A549 (cell line): ENCODE measurements around the gene KRT36. TPM values are rescaled to one million over a fixed set of nuclear protein-coding genes. Genes with fewer than 3 reads are reported as not detected.

ENCODE experiments used
- ATAC-seq, 2 experiments: fragments of 200-7000 bp in 1 of 2; fragments of >200 bp in 1 of 2; cut with Nextera tagmentation in 1 of 2; cut with Tn5 transposase in 1 of 2; 3 replicates each; pipeline versions ENCODE4 v1.8.0 to v1.9.1; 2018 to 2020; ENCODE audit warnings: mild to moderate bottlenecking in 1 of 2, moderate library complexity in 1 of 2
- CTCF ChIA-PET: fragments of 300-600 bp; sonication (Branson Sonifier 250); formaldehyde crosslinking; extraction: SDS; loops from one replicate; lab custom pipeline; 2021; ENCODE audit warnings: antibody characterized with exemption, inconsistent platforms; lab: Yijun Ruan, JAX
- POLR2A ChIA-PET: fragments of 350-600 bp; formaldehyde crosslinking; extraction: SDS; loops from one replicate; lab custom pipeline; 2021; ENCODE audit warnings: antibody characterized with exemption, inconsistent platforms; lab: Yijun Ruan, JAX
- DNase-seq, 2 experiments: peaks; one replicate each; pipeline versions ENCODE4 v3.0.0 to v3.0.0-alpha.2; 2011 to 2016; ENCODE audit warnings: low read depth in 1 of 2, low spot score in 1 of 2
- FAIRE-seq: peaks from 2 replicates; lab custom pipeline; 2011; peaks lifted over from hg19 to GRCh38; lab: Jason Lieb, UNC
- H3K27ac ChIP-seq, 2 experiments: fragments of >200 bp; sonication (Bioruptor Twin); formaldehyde crosslinking; 3 replicates each; pipeline ENCODE4 v1.5.1; 2016 to 2017
- H3K4me1 ChIP-seq: fragments of >200 bp; sonication (Bioruptor Twin); formaldehyde crosslinking; 3 replicates; pipeline ENCODE4 v1.6.1; 2016
- H3K4me2 ChIP-seq: fragments of >200 bp; sonication (Bioruptor Twin); formaldehyde crosslinking; 3 replicates; pipeline ENCODE4 v1.6.1; 2016
- H3K4me3 ChIP-seq: fragments of >200 bp; sonication (Bioruptor Twin); formaldehyde crosslinking; 3 replicates; pipeline ENCODE4 v1.5.1; 2016
- H3K9me3 ChIP-seq: fragments of >200 bp; sonication (Bioruptor Twin); formaldehyde crosslinking; 3 replicates; pipeline ENCODE4 v1.6.1; 2016
- BHLHE40 ChIP-seq: IDR thresholded peaks from 2 replicates; pipeline ENCODE4 v1.6.1; 2012; ENCODE audit warnings: low read depth, low read length, inconsistent platforms
- CBX8 ChIP-seq: fragments of 200-600 bp; sonication (generic); IDR thresholded peaks from 2 replicates; pipeline ENCODE4 v1.6.1; 2016
- CHD2 ChIP-seq: fragments of 150-350 bp; IDR thresholded peaks from 2 replicates; pipeline ENCODE4 v1.6.1; 2014; ENCODE audit warnings: low read length; ENCODE audit not compliant: partially characterized antibody
- CHD4 ChIP-seq: fragments of 200-600 bp; sonication (generic); IDR thresholded peaks from 2 replicates; pipeline ENCODE4 v1.6.1; 2016; ENCODE audit warnings: antibody characterized with exemption, mild to moderate bottlenecking, borderline replicate concordance
- EHMT2 ChIP-seq: fragments of 200-600 bp; sonication (generic); IDR thresholded peaks from 2 replicates; pipeline ENCODE4 v1.6.1; 2016; ENCODE audit warnings: antibody characterized with exemption, low read depth, mild to moderate bottlenecking, moderate library complexity
- EP300 ChIP-seq, 2 experiments: fragments of >200 bp; sonication (Bioruptor Twin); formaldehyde crosslinking; IDR thresholded peaks; 2 replicates in 1 of 2; 3 replicates in 1 of 2; pipeline ENCODE4 v1.6.1; 2016 to 2017
- FOSB ChIP-seq: fragments of 250-450 bp; sonication (Bioruptor Pico); IDR thresholded peaks from 2 replicates; pipeline ENCODE4 v1.5.0; 2020; ENCODE audit warnings: mild to moderate bottlenecking, moderate library complexity
- FOSL2 ChIP-seq, 2 experiments: fragments of 450-650 bp in 1 of 2; fragments of >200 bp in 1 of 2; sonication (Bioruptor Twin) in 1 of 2; formaldehyde crosslinking; IDR thresholded peaks; 2 replicates each; pipeline versions ENCODE4 v1.5.0 to v1.6.1; 2016 to 2020; ENCODE audit warnings: mild to moderate bottlenecking in 1 of 2, moderate library complexity in 1 of 2
- HEYL ChIP-seq: fragments of 250-450 bp; sonication (Bioruptor Pico); IDR thresholded peaks from 2 replicates; pipeline ENCODE4 v1.8.0; 2021; ENCODE audit warnings: mild to moderate bottlenecking, moderate library complexity
- HOXA7 ChIP-seq: fragments of 250-450 bp; sonication (Bioruptor Pico); IDR thresholded peaks from 2 replicates; pipeline ENCODE4 v1.5.0; 2020; ENCODE audit warnings: mild to moderate bottlenecking, moderate library complexity
- HOXB13 ChIP-seq: fragments of 250-450 bp; sonication (Bioruptor Pico); IDR thresholded peaks from 2 replicates; pipeline ENCODE4 v1.5.0; 2020; ENCODE audit warnings: low read depth, mild to moderate bottlenecking, moderate library complexity
- HOXB5 ChIP-seq: fragments of 250-450 bp; sonication (Bioruptor Pico); IDR thresholded peaks from 2 replicates; pipeline ENCODE4 v1.5.0; 2020; ENCODE audit warnings: mild to moderate bottlenecking, moderate library complexity
- JUNB ChIP-seq: fragments of >200 bp; sonication (Bioruptor Twin); formaldehyde crosslinking; IDR thresholded peaks from 2 replicates; pipeline ENCODE4 v1.6.1; 2016
- KDM5A ChIP-seq: fragments of 200-600 bp; sonication (generic); IDR thresholded peaks from 2 replicates; pipeline ENCODE4 v1.6.1; 2016; ENCODE audit warnings: antibody characterized with exemption, mild to moderate bottlenecking
- MAFK ChIP-seq: fragments of 450-650 bp; IDR thresholded peaks from 2 replicates; pipeline ENCODE4 v1.6.1; 2014; ENCODE audit not compliant: partially characterized antibody
- NPAS2 ChIP-seq: fragments of 250-450 bp; sonication (Bioruptor Pico); IDR thresholded peaks from 2 replicates; pipeline ENCODE4 v1.8.0; 2022; ENCODE audit warnings: mild to moderate bottlenecking, moderate library complexity, borderline replicate concordance
- PHF8 ChIP-seq: fragments of 200-600 bp; sonication (generic); IDR thresholded peaks from 2 replicates; pipeline ENCODE4 v1.6.1; 2016; ENCODE audit warnings: low read depth, mild to moderate bottlenecking, antibody characterized with exemption, moderate library complexity, borderline replicate concordance
- POLR2AphosphoS2 ChIP-seq: conservative IDR thresholded peaks from 2 replicates; pipeline ENCODE4 v1.6.1; 2012; ENCODE audit warnings: low read length, improper control_type of control experiment, inconsistent platforms
- RARB ChIP-seq: fragments of 250-450 bp; sonication (Bioruptor Pico); IDR thresholded peaks from 2 replicates; pipeline ENCODE4 v1.8.0; 2021; ENCODE audit warnings: mild to moderate bottlenecking, moderate library complexity
- RCOR1 ChIP-seq: fragments of 150-350 bp; IDR thresholded peaks from 2 replicates; pipeline ENCODE4 v1.6.1; 2014; ENCODE audit warnings: antibody characterized with exemption, low read length, low read depth
- RNF2 ChIP-seq: fragments of 200-600 bp; sonication (generic); IDR thresholded peaks from 2 replicates; pipeline ENCODE4 v1.6.1; 2016; ENCODE audit warnings: low read depth, mild to moderate bottlenecking, antibody characterized with exemption, moderate library complexity, borderline replicate concordance
- TFCP2L1 ChIP-seq: fragments of 250-450 bp; sonication (Bioruptor Pico); IDR thresholded peaks from 2 replicates; pipeline ENCODE4 v1.5.0; 2021; ENCODE audit warnings: mild to moderate bottlenecking
- TP53 ChIP-seq: fragments of 250-450 bp; sonication (Bioruptor Pico); IDR thresholded peaks from 2 replicates; pipeline ENCODE4 v1.5.0; 2021; ENCODE audit warnings: mild to moderate bottlenecking, moderate library complexity
- ZC3H11A ChIP-seq: fragments of 450-650 bp; IDR thresholded peaks from 2 replicates; pipeline ENCODE4 v1.6.1; 2014; ENCODE audit warnings: antibody characterized with exemption, mild to moderate bottlenecking
- ZFP36 ChIP-seq: fragments of 450-650 bp; IDR thresholded peaks from 2 replicates; pipeline ENCODE4 v1.6.1; 2014; ENCODE audit warnings: borderline replicate concordance; ENCODE audit not compliant: partially characterized antibody
- WGBS: methylation state at CpG from one replicate; pipeline ENCODE4 v1.1.6; 2017; ENCODE audit errors: missing lambda C conversion rate; 5-methylcytosine and 5-hydroxymethylcytosine counted together
- polyA plus RNA-seq, 4 experiments: library from polyadenylated mRNA; depleted of rRNA in 3 of 4; stranded (reverse); fragments of >200 nt; fragmentation: RNase III in 1 of 4; extraction: RNeasy Plus Mini Kit Qiagen cat#74134 plus additional on column Dnase treatment in 1 of 4; gene quantifications; 2 replicates in 3 of 4; 3 replicates in 1 of 4; pipeline ENCODE4 v1.2.3, GENCODE V29; 2011 to 2017
- TF ChIP-seq, protein P1 (sequence below): IDR thresholded peaks from 2 replicates; pipeline ENCODE4 v1.6.1; 2012

KRT36 gene
- polyA plus RNA-seq, 2 of the 4 experiments (the other 2 are of a cell fraction) = not detected

DNA sequence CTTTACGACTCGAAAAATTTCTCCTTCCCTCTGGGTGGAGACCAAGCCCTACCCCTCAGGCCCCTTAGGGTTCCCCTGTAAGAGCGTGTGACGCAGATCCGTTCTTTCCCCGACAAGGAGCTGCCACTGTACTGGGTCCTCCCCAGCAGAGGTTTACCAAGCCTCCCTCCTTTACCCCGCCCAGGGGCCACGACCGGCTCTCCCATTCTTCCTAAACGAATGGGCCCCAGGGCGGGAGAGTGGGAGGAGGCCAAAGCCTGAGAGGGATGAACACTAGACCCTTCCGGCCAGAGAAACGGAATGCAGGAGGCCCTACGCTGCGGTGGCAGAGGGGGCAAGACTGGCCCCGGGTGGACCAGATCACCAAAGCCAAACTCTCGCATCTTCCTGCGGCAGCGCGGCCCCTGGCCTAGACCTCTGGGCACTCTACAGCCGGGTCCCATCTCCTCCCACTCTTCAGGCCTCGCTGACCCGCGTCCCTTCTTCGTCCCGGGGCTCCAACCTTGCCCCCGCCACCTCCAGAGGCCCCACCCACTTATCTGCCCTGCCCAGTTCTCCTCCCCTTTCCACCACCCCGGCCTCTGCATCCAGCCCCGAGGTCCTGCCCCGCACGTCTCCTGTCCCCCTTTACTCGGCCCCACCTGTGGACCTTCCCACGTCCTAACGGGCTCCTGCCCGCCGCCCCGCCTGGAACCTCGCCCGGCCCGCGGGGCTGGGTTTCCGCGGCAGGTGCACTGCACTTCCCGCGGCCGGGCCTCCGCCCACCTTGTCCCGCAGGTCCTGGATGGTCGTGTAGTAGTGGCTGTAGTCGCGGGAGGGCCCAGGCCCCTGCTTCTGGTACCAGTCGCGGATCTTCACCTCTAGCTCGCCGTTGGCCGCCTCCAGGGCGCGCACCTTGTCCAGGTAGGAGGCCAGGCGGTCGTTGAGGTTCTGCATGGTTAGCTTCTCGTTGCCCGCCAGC is 37.6 kb upstream of the KRT36 start:
- Histone ChIP-seq H3K4me3 (peak overlapping the region; percentile 49), H3K27ac (peak overlapping the region; percentile 39 to 83; a peak in 5 of 6 replicates), H3K9me3 (no peaks in the 10 kb centered on the region), H3K4me1 (peaks cover 34% of the 10 kb centered on the region), H3K4me2 (peak overlapping the region; percentile 93)
- peak in 1 of 2 experiments; percentile 9; a peak in 3 of 6 replicates for ATAC-seq
- ChIA-PET CTCF (interaction anchor here (1.1 to 6.9 kb wide), 6 partner anchors 16 to 139 kb away, joined by 3 to 101 read pairs (median 7); no protein-coding TSS in a partner anchor), POLR2A (no interaction called here)
- no peak for FAIRE-seq
- DNase-seq = no peak
- TF ChIP-seq HOXB5 (CRISPR knock-in tag) (no peak), RARB (no peak), TP53 (CRISPR knock-in tag) (no peak), HEYL (no peak), KDM5A (no peak)
- WGBS = 58% methylated on average over 55 of the region's 62 CpGs

DNA sequence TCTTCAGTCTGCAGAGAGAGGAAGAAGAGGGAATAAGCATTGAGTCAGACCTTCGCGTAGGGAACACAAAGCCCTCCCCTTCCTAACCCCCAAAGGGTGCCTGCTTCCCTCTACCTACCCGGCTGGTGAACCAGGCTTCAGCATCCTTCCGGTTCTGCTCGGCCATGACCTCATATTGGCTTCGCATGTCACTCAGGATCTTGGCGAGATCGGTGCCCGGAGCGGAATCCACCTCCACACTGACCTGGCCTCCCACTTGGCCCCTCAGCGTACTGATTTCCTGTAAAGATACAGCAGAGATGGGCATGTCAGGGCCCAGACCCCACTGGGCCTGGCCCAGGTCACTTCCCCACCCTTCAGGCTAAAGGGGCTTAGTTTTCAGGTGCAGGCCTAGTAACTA is 34.6 kb upstream of the KRT36 start:
- no peaks in the 10 kb centered on the region for H3K9me3 ChIP-seq
- H3K4me1 ChIP-seq = peaks cover 38% of the 10 kb centered on the region
- ChIA-PET POLR2A (no interaction called here), CTCF (interaction anchor here (1.1 to 3.6 kb wide), 5 partner anchors 24 to 142 kb away, joined by 4 to 25 read pairs (median 7); no protein-coding TSS in a partner anchor)
- no peak overlapping the region for H3K4me2 ChIP-seq
- DNase-seq (no peak), FAIRE-seq (no peak), ATAC-seq (no peak)
- H3K27ac ChIP-seq = peak overlapping the region in 1 of 2 experiments; percentile 48; a peak in 2 of 6 replicates
- TF ChIP-seq PHF8 (no peak), BHLHE40 (no peak), ZFP36 (no peak), EHMT2 (no peak), HOXA7 (no peak), TP53 (CRISPR knock-in tag) (no peak), FOSL2 (IDR thresholded peaks at IDR 0.05) (no peak), FOSL2 (CRISPR knock-in tag; IDR thresholded peaks at IDR 0.05) (no peak), EP300 (IDR thresholded peaks at IDR 0.05) (no peak), MAFK (no peak), RCOR1 (no peak), CHD2 (no peak), JUNB (no peak), FOSB (CRISPR knock-in tag) (no peak)
- WGBS = 93% methylated on average over 11 of the region's 11 CpGs
- no peak overlapping the region for H3K4me3 ChIP-seq

DNA sequence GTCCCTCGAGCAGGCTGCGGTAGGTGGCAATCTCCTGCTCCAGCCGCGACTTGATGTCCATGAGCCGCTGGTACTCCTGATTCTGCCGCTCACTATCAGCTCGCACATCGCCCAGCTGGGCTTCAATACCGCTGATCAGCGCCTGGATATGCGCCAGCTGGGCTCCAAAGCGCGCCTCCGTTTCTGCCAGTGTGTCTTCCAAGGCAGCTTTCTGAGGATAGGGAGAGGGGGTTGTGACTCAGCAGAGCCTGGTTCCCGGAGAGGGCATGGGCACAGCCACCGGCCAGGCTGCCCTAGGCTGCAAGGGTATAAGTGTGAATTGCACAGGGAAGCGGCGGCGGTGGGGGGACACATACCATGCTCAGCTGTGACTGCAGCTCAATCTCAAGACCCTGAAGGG is 34.1 kb upstream of the KRT36 start:
- WGBS = 84% methylated on average over 19 of the region's 19 CpGs
- FAIRE-seq = no peak
- Histone ChIP-seq H3K27ac (peak overlapping the region in 1 of 2 experiments; percentile 48; a peak in 3 of 6 replicates), H3K9me3 (no peaks in the 10 kb centered on the region), H3K4me2 (no peak overlapping the region), H3K4me1 (peaks cover 35% of the 10 kb centered on the region), H3K4me3 (no peak overlapping the region)
- no peak for TF ChIP-seq RNF2
- TF ChIP-seq HOXB5 (CRISPR knock-in tag) = no peak
- TF ChIP-seq NPAS2 (CRISPR knock-in tag) = no peak
- no peak for TF ChIP-seq TFCP2L1 (CRISPR knock-in tag)
- no peak for TF ChIP-seq CBX8
- TF ChIP-seq ZC3H11A = no peak
- no peak for TF ChIP-seq CHD4
- TF ChIP-seq HOXB13 (CRISPR knock-in tag) = no peak
- TF ChIP-seq FOSB (CRISPR knock-in tag) = no peak
- TF ChIP-seq, protein P1, sequence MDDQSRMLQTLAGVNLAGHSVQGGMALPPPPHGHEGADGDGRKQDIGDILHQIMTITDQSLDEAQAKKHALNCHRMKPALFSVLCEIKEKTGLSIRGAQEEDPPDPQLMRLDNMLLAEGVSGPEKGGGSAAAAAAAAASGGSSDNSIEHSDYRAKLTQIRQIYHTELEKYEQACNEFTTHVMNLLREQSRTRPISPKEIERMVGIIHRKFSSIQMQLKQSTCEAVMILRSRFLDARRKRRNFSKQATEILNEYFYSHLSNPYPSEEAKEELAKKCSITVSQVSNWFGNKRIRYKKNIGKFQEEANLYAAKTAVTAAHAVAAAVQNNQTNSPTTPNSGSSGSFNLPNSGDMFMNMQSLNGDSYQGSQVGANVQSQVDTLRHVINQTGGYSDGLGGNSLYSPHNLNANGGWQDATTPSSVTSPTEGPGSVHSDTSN = no peak
- TF ChIP-seq POLR2AphosphoS2 = no peak
- POLR2A ChIA-PET = no interaction called here
- no peak for DNase-seq
- ATAC-seq = no peak
- CTCF ChIA-PET = interaction anchor here (0.7 to 3.6 kb wide), 5 partner anchors 25 to 142 kb away, joined by 4 to 25 read pairs (median 7); no protein-coding TSS in a partner anchor
